HCT116 (cell line): ENCODE data around the gene PCDH15. TPM values are rescaled to one million over a fixed set of nuclear protein-coding genes. Genes with fewer than 3 reads are reported as not detected.

ENCODE experiments used
- ATAC-seq: fragments of 200-7000 bp; cut with Tn5 transposase; 2 replicates; pipeline ENCODE4 v1.9.1; 2020; ENCODE audit warnings: mild to moderate bottlenecking, moderate library complexity
- BruUV-seq: library from RNA; stranded (reverse); fragments of 400-500 nt; replicated peaks from 2 replicates; lab custom pipeline; 2021; lab: Mats Ljungman, UMichigan
- CTCF ChIA-PET: fragments of 300-600 bp; sonication (Branson Sonifier 250); formaldehyde crosslinking; loops from one replicate; lab custom pipeline; 2021; ENCODE audit warnings: antibody characterized with exemption; lab: Charles Lee
- POLR2A ChIA-PET: fragments of 300-600, 350-600 bp; sonication (Branson Sonifier 250); formaldehyde crosslinking; loops from one replicate; lab custom pipeline; 2021; ENCODE audit warnings: antibody characterized with exemption; lab: Charles Lee
- RAD21 ChIA-PET, 2 experiments: fragments of 300-600 bp; sonication (Branson Sonifier 250); formaldehyde crosslinking; loops; one replicate each; lab custom pipeline; 2023; ENCODE audit warnings: low total read pairs in 2 of 2; ENCODE audit not compliant: uncharacterized antibody in 2 of 2, unreplicated experiment in 2 of 2, low non-redundant PET in 1 of 2; lab: Charles Lee
- DNase-seq: peaks from one replicate; pipeline ENCODE4 v3.0.0-alpha.2; 2010; ENCODE audit warnings: low read depth, low spot score
- H2AFZ ChIP-seq: fragments of 200-600 bp; shearing (Covaris generic), sonication (generic); 2 replicates; pipeline ENCODE4 v1.6.1; 2017; ENCODE audit warnings: low read depth, mixed run types, mixed read lengths, antibody characterized with exemption, low read length; ENCODE audit not compliant: poor library complexity, severe bottlenecking
- H3K27ac ChIP-seq: 2 replicates; pipeline ENCODE4 v1.5.1; 2012; ENCODE audit warnings: low read depth, low read length
- H3K27me3 ChIP-seq: fragments of 200-600 bp; sonication (generic); 2 replicates; pipeline ENCODE4 v1.6.1; 2016; ENCODE audit warnings: mixed run types, low read length, mixed read lengths; ENCODE audit not compliant: insufficient read depth
- H3K36me3 ChIP-seq, 2 experiments: fragments of 200-500 bp in 1 of 2; fragments of 200-600 bp in 1 of 2; sonication (Bioruptor generic) in 1 of 2; sonication (generic) in 1 of 2; 2 replicates each; pipeline versions ENCODE4 v1.5.1 to v1.6.1; 2014 to 2016; ENCODE audit warnings: low read length in 2 of 2, inconsistent platforms in 1 of 2, mixed read lengths in 1 of 2, mixed run types in 1 of 2; ENCODE audit not compliant: insufficient read depth in 2 of 2, control insufficient read depth in 1 of 2
- H3K4me1 ChIP-seq, 2 experiments: fragments of 200-600 bp in 1 of 2; sonication (generic) in 1 of 2; 2 replicates each; pipeline versions ENCODE4 v1.5.1 to v1.6.1; 2012 to 2017; ENCODE audit warnings: low read length in 2 of 2, inconsistent platforms in 1 of 2, mild to moderate bottlenecking in 1 of 2, mixed read lengths in 1 of 2, mixed run types in 1 of 2, moderate library complexity in 1 of 2; ENCODE audit not compliant: insufficient read depth in 2 of 2, control insufficient read depth in 1 of 2
- H3K4me2 ChIP-seq: fragments of 200-600 bp; sonication (generic); 2 replicates; pipeline ENCODE4 v1.6.1; 2017; ENCODE audit warnings: mixed run types, low read length, mixed read lengths
- H3K4me3 ChIP-seq, 2 experiments: fragments of 200-600 bp in 1 of 2; sonication (generic) in 1 of 2; replicated peaks in 1 of 2; 2 replicates each; pipeline ENCODE4 v1.5.1; 2011 to 2016; ENCODE audit warnings: low read length in 2 of 2, control low read depth in 1 of 2, low read depth in 1 of 2, mild to moderate bottlenecking in 1 of 2, mixed read lengths in 1 of 2, mixed run types in 1 of 2
- H3K79me2 ChIP-seq: fragments of 200-600 bp; sonication (generic); 2 replicates; pipeline ENCODE4 v1.6.1; 2017; ENCODE audit warnings: mild to moderate bottlenecking, mixed run types, low read length, moderate library complexity, mixed read lengths; ENCODE audit not compliant: insufficient read depth
- H3K9ac ChIP-seq: fragments of 200-600 bp; sonication (generic); 2 replicates; pipeline ENCODE4 v1.6.1; 2016; ENCODE audit warnings: low read length, mixed read lengths
- H3K9me2 ChIP-seq: fragments of 200-600 bp; sonication (generic), shearing (Covaris generic); 2 replicates; pipeline ENCODE4 v1.6.1; 2017; ENCODE audit warnings: mixed run types, mild to moderate bottlenecking, moderate library complexity; ENCODE audit not compliant: insufficient read depth
- H3K9me3 ChIP-seq, 2 experiments: fragments of 200-500 bp in 1 of 2; fragments of 200-600 bp in 1 of 2; sonication (Bioruptor generic) in 1 of 2; sonication (generic) in 1 of 2; 2 replicates each; pipeline ENCODE4 v1.6.1; 2014 to 2017; ENCODE audit warnings: low read length in 2 of 2, mixed read lengths in 2 of 2, inconsistent platforms in 1 of 2, low read depth in 1 of 2, mild to moderate bottlenecking in 1 of 2, mixed run types in 1 of 2, moderate library complexity in 1 of 2; ENCODE audit not compliant: control insufficient read depth in 1 of 2, insufficient read depth in 1 of 2
- H4K20me1 ChIP-seq: fragments of 200-600 bp; sonication (generic), shearing (Covaris generic); 2 replicates; pipeline ENCODE4 v1.6.1; 2017; ENCODE audit warnings: mixed run types, mild to moderate bottlenecking, moderate library complexity; ENCODE audit not compliant: insufficient read depth
- CBX3 ChIP-seq: IDR thresholded peaks from 2 replicates; pipeline ENCODE4 v1.6.1; 2012; ENCODE audit warnings: low read depth
- CEBPB ChIP-seq: IDR thresholded peaks from 2 replicates; pipeline ENCODE4 v1.6.1; 2012; ENCODE audit warnings: low read depth
- EZH2 ChIP-seq: fragments of 200-600 bp; sonication (generic); IDR thresholded peaks from 2 replicates; pipeline ENCODE4 v1.6.1; 2017; ENCODE audit warnings: antibody characterized with exemption, mixed run types
- EZH2phosphoT487 ChIP-seq: fragments of 200-600 bp; IDR thresholded peaks from 2 replicates; pipeline ENCODE4 v1.6.1; 2018; ENCODE audit warnings: antibody characterized with exemption, borderline replicate concordance
- FOSL1 ChIP-seq: IDR thresholded peaks from 2 replicates; pipeline ENCODE4 v1.6.1; 2012; ENCODE audit warnings: low read depth
- POLR2A ChIP-seq: IDR thresholded peaks from 2 replicates; pipeline ENCODE4 v1.7.0; 2011; ENCODE audit warnings: borderline replicate concordance; ENCODE audit not compliant: insufficient read depth, insufficient read length; ENCODE audit errors: extremely low read depth
- POLR2AphosphoS5 ChIP-seq: IDR thresholded peaks from 2 replicates; pipeline ENCODE4 v1.6.1; 2011; ENCODE audit warnings: mild to moderate bottlenecking, low read depth, low read length, moderate library complexity
- SP1 ChIP-seq: IDR thresholded peaks from 2 replicates; pipeline ENCODE4 v1.6.1; 2012; ENCODE audit warnings: low read depth
- SRF ChIP-seq: IDR thresholded peaks from 2 replicates; pipeline ENCODE4 v1.6.1; 2012; ENCODE audit warnings: low read depth
- TCF7L2 ChIP-seq: IDR thresholded peaks from 2 replicates; pipeline ENCODE4 v1.7.0; 2011; ENCODE audit warnings: borderline replicate concordance, inconsistent platforms; ENCODE audit not compliant: insufficient read depth, insufficient read length; ENCODE audit errors: extremely low read depth
- ZFX ChIP-seq: fragments of 450-650 bp; IDR thresholded peaks from 2 replicates; pipeline ENCODE4 v1.6.1; 2017
- ZNF274 ChIP-seq: fragments of 200-500 bp; sonication (Bioruptor generic); IDR thresholded peaks from 2 replicates; pipeline ENCODE4 v1.6.1; 2014; ENCODE audit warnings: mild to moderate bottlenecking, low read depth, low read length, inconsistent platforms
- intact Hi-C: fragments of 100-400 bp; cut with micrococcal nuclease; formaldehyde crosslinking; loops from 2 replicates; pipeline ENCODE4 v1.10.0; 2022
- total RNA-seq: library from RNA; stranded (reverse); gene quantifications from one replicate; pipeline ENCODE4 v1.2.1, GENCODE V29; 2021; ENCODE audit not compliant: unreplicated experiment
- TF ChIP-seq, protein P1 (sequence below): IDR thresholded peaks from 2 replicates; pipeline ENCODE4 v1.6.1; 2012
- TF ChIP-seq, protein P2 (sequence below), 3 experiments: fragments of 200-600 bp in 1 of 3; sonication (generic) in 1 of 3; IDR thresholded peaks in 2 of 3; conservative IDR thresholded peaks in 1 of 3; 2 replicates each; pipeline ENCODE4 v1.5.1; 2012 to 2017; ENCODE audit warnings: low read depth in 2 of 3, low read length in 2 of 3, antibody characterized with exemption in 1 of 3, borderline replicate concordance in 1 of 3, control low read depth in 1 of 3, mild to moderate bottlenecking in 1 of 3, mixed read lengths in 1 of 3, mixed run types in 1 of 3, moderate library complexity in 1 of 3; ENCODE audit not compliant: insufficient read depth in 1 of 3
- TF ChIP-seq, protein P3 (sequence below): IDR thresholded peaks from 2 replicates; pipeline ENCODE4 v1.6.1; 2011; ENCODE audit warnings: mild to moderate bottlenecking, low read length, moderate library complexity; ENCODE audit not compliant: insufficient replicate concordance; ENCODE audit errors: extremely low read depth
- TF ChIP-seq, protein P4 (sequence below): IDR thresholded peaks from 2 replicates; pipeline ENCODE4 v1.6.1; 2012; ENCODE audit warnings: low read depth

PCDH15 gene
- total RNA-seq, 1 experiment from 2014 or later, result not detected

DNA sequence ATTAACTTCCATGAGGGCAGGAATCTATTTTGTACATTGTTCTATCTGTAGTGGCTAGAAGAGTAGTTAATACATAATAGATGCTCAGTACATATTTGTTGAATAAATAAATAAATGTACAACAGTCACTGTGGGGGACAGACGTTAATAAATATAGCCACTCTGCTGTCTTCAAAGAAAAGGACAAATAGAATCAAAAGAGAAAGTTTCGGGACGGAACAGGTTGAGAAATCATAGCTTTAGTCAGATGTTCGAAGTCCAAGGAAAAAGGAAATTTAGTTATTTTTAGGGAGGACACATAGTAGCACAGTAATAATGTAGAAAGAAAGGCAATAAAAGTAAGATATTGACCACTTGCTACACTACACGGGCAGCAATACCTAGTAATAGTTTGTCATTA lies 861.4 kb downstream of the PCDH15 start:
- ATAC-seq (no peak), DNase-seq (no peak)
- H3K4me2 ChIP-seq, result no peak overlapping the region
- POLR2A ChIA-PET, result no interaction called here
- H3K79me2 ChIP-seq, result no peaks in the 10 kb centered on the region
- RAD21 ChIA-PET, result no interaction called here
- H4K20me1 ChIP-seq, result no peaks in the 10 kb centered on the region
- no peak overlapping the region for H3K9ac ChIP-seq
- CTCF ChIA-PET, result no interaction called here
- H2AFZ ChIP-seq, result no peak overlapping the region
- H3K4me1 ChIP-seq, result no peaks in the 10 kb centered on the region
- no peak overlapping the region for H3K4me3 ChIP-seq
- no peaks in the 10 kb centered on the region for H3K36me3 ChIP-seq
- H3K9me2 ChIP-seq, result no peaks in the 10 kb centered on the region
- TF ChIP-seq TCF7L2, result no peak
- no peak for TF ChIP-seq POLR2AphosphoS5
- TF ChIP-seq SP1, result no peak
- TF ChIP-seq ZFX, result no peak
- no peak for TF ChIP-seq CEBPB
- TF ChIP-seq, protein P1, sequence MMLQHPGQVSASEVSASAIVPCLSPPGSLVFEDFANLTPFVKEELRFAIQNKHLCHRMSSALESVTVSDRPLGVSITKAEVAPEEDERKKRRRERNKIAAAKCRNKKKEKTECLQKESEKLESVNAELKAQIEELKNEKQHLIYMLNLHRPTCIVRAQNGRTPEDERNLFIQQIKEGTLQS, result no peak
- TF ChIP-seq, protein P2, sequence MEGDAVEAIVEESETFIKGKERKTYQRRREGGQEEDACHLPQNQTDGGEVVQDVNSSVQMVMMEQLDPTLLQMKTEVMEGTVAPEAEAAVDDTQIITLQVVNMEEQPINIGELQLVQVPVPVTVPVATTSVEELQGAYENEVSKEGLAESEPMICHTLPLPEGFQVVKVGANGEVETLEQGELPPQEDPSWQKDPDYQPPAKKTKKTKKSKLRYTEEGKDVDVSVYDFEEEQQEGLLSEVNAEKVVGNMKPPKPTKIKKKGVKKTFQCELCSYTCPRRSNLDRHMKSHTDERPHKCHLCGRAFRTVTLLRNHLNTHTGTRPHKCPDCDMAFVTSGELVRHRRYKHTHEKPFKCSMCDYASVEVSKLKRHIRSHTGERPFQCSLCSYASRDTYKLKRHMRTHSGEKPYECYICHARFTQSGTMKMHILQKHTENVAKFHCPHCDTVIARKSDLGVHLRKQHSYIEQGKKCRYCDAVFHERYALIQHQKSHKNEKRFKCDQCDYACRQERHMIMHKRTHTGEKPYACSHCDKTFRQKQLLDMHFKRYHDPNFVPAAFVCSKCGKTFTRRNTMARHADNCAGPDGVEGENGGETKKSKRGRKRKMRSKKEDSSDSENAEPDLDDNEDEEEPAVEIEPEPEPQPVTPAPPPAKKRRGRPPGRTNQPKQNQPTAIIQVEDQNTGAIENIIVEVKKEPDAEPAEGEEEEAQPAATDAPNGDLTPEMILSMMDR (IDR thresholded peaks at IDR 0.05 in 2 of 3, conservative IDR thresholded peaks at IDR 0.05 in 1 of 3; ENCODE audit: borderline replicate concordance in 1 of 3, insufficient read depth in 1 of 3, low read depth in 2 of 3, low read length in 2 of 3), result no peak
- no peak for TF ChIP-seq EZH2phosphoT487
- TF ChIP-seq EZH2, result no peak
- no peak for TF ChIP-seq FOSL1
- TF ChIP-seq ZNF274, result no peak
- TF ChIP-seq, protein P3, sequence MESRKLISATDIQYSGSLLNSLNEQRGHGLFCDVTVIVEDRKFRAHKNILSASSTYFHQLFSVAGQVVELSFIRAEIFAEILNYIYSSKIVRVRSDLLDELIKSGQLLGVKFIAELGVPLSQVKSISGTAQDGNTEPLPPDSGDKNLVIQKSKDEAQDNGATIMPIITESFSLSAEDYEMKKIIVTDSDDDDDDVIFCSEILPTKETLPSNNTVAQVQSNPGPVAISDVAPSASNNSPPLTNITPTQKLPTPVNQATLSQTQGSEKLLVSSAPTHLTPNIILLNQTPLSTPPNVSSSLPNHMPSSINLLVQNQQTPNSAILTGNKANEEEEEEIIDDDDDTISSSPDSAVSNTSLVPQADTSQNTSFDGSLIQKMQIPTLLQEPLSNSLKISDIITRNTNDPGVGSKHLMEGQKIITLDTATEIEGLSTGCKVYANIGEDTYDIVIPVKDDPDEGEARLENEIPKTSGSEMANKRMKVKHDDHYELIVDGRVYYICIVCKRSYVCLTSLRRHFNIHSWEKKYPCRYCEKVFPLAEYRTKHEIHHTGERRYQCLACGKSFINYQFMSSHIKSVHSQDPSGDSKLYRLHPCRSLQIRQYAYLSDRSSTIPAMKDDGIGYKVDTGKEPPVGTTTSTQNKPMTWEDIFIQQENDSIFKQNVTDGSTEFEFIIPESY, result no peak
- TF ChIP-seq SRF, result no peak
- no peak for TF ChIP-seq POLR2A
- TF ChIP-seq, protein P4, sequence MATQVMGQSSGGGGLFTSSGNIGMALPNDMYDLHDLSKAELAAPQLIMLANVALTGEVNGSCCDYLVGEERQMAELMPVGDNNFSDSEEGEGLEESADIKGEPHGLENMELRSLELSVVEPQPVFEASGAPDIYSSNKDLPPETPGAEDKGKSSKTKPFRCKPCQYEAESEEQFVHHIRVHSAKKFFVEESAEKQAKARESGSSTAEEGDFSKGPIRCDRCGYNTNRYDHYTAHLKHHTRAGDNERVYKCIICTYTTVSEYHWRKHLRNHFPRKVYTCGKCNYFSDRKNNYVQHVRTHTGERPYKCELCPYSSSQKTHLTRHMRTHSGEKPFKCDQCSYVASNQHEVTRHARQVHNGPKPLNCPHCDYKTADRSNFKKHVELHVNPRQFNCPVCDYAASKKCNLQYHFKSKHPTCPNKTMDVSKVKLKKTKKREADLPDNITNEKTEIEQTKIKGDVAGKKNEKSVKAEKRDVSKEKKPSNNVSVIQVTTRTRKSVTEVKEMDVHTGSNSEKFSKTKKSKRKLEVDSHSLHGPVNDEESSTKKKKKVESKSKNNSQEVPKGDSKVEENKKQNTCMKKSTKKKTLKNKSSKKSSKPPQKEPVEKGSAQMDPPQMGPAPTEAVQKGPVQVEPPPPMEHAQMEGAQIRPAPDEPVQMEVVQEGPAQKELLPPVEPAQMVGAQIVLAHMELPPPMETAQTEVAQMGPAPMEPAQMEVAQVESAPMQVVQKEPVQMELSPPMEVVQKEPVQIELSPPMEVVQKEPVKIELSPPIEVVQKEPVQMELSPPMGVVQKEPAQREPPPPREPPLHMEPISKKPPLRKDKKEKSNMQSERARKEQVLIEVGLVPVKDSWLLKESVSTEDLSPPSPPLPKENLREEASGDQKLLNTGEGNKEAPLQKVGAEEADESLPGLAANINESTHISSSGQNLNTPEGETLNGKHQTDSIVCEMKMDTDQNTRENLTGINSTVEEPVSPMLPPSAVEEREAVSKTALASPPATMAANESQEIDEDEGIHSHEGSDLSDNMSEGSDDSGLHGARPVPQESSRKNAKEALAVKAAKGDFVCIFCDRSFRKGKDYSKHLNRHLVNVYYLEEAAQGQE, result no peak
- TF ChIP-seq CBX3, result no peak
- H3K9me3 ChIP-seq, result peaks cover 0 to 9% of the 10 kb centered on the region in 2 experiments; a peak in 2 of 4 replicates
- no peaks in the 10 kb centered on the region for H3K27me3 ChIP-seq
- BruUV-seq, result no TSS peak
- no peak overlapping the region for H3K27ac ChIP-seq
- intact Hi-C loops, result no loop called here
